Chondrocyte (in vitro differentiated cells): ENCODE data around the gene NAA30. TPM values are rescaled to one million over a fixed set of nuclear protein-coding genes. Genes with fewer than 3 reads are reported as not detected.
A peak's percentile ranks its signal among the peaks of the same experiment; 100 is the strongest.

Source experiments
- DNase-seq: peaks from one replicate; pipeline ENCODE4 v3.0.0; 2021; ENCODE audit warnings: mixed read lengths, low spot score
- H3K27ac Mint-ChIP-seq: one replicate; pipeline ENCODE4 v1.8.0; 2021; ENCODE audit warnings: mild to moderate bottlenecking, moderate library complexity, mixed read lengths; ENCODE audit not compliant: unreplicated experiment
- H3K27me3 Mint-ChIP-seq: 2 replicates; pipeline ENCODE4 v1.8.0; 2021; ENCODE audit warnings: low read depth, mixed read lengths
- H3K36me3 Mint-ChIP-seq: 2 replicates; pipeline ENCODE4 v1.8.0; 2021; ENCODE audit warnings: low read depth, mixed read lengths
- H3K4me1 Mint-ChIP-seq: 2 replicates; pipeline ENCODE4 v1.8.0; 2021; ENCODE audit warnings: low read depth, mild to moderate bottlenecking, mixed read lengths
- H3K4me3 Mint-ChIP-seq: one replicate; pipeline ENCODE4 v1.8.0; 2021; ENCODE audit warnings: mild to moderate bottlenecking, moderate library complexity, mixed read lengths; ENCODE audit not compliant: unreplicated experiment
- H3K9me3 Mint-ChIP-seq: 2 replicates; pipeline ENCODE4 v1.8.0; 2021; ENCODE audit warnings: low read depth, mixed read lengths
- CTCF ChIP-seq: fragments of 200-600 bp; sonication (generic); IDR thresholded peaks from 2 replicates; pipeline ENCODE4 v1.5.0; 2021; ENCODE audit warnings: antibody characterized with exemption, mild to moderate bottlenecking, moderate library complexity
- total RNA-seq: library from RNA; stranded (reverse); gene quantifications from 3 replicates; pipeline ENCODE4 v1.2.1, GENCODE V29; 2021

NAA30 gene
- total RNA-seq, 1 donor from 2014 or later, result 16.9 TPM

- no peak for DNase-seq
- Mint-ChIP-seq H3K27me3 (no peaks in the 10 kb centered on the region), H3K9me3 (no peaks in the 10 kb centered on the region), H3K4me1 (peaks cover 16% of the 10 kb centered on the region), H3K4me3 (no peak overlapping the region), H3K36me3 (peaks cover 12% of the 10 kb centered on the region), H3K27ac (no peak overlapping the region)
- TF ChIP-seq CTCF, result no peak
These were observed 10.4 kb downstream of the NAA30 start for GRCh38 chr14:57400556-57401494.

DNA sequence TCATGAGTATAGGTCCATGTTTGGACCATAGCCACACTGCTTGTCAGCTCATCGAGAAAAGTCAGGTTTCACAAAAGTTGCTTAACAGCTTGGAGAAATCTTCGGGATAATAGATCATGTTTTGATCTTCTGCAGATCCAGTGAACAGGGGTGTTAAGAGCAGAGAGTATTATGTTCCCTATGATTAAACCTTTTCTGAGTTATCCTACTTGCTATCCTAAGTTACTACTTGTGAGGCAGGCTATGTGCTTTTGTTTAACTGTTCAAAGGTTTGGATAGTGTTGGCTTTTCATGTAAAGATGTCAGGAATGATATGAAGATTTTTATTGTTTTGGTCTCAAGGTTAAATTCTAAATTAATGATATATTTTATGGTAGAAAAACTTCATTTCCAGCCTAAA is 11.1 kb downstream of the NAA30 start:
- H3K4me1 Mint-ChIP-seq, result peaks cover 14% of the 10 kb centered on the region
- no peak overlapping the region for H3K27ac Mint-ChIP-seq
- no peak for TF ChIP-seq CTCF
- no peaks in the 10 kb centered on the region for H3K9me3 Mint-ChIP-seq
- H3K27me3 Mint-ChIP-seq, result no peaks in the 10 kb centered on the region
- H3K36me3 Mint-ChIP-seq, result peaks cover 12% of the 10 kb centered on the region
- H3K4me3 Mint-ChIP-seq, result no peak overlapping the region
- DNase-seq, result no peak

- Mint-ChIP-seq H3K4me3 (no peak overlapping the region), H3K27ac (peak overlapping the region; percentile 17)
These were observed 11.9 kb downstream of the NAA30 start for GRCh38 chr14:57402173-57402852.

DNA sequence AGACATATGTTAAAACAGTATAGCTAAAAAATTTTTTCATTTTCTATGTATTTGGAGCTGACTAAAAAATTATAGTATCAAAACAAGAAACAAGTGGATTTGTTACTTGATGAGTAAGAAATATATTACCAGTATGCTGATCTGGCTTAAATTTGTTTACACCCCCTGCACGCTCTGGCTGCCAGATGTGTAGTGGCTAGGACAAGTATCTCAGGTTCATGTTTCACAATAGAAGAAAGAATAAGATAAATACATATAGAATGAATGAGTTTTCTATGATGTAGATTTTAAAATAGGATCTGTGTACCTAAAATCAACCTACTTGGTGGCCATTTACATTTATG is 13.1 kb downstream of the NAA30 start:
- Mint-ChIP-seq H3K4me1 (peaks cover 11% of the 10 kb centered on the region), H3K9me3 (no peaks in the 10 kb centered on the region)
- no peak for TF ChIP-seq CTCF

More at GRCh38 chr14:57402173-57402852, 11.9 kb downstream of the NAA30 start:
- peaks cover 11% of the 10 kb centered on the region for H3K36me3 Mint-ChIP-seq
- H3K9me3 Mint-ChIP-seq, result no peaks in the 10 kb centered on the region
- no peak for TF ChIP-seq CTCF
- no peak for DNase-seq
- H3K4me1 Mint-ChIP-seq, result peaks cover 11% of the 10 kb centered on the region
- no peaks in the 10 kb centered on the region for H3K27me3 Mint-ChIP-seq

DNA sequence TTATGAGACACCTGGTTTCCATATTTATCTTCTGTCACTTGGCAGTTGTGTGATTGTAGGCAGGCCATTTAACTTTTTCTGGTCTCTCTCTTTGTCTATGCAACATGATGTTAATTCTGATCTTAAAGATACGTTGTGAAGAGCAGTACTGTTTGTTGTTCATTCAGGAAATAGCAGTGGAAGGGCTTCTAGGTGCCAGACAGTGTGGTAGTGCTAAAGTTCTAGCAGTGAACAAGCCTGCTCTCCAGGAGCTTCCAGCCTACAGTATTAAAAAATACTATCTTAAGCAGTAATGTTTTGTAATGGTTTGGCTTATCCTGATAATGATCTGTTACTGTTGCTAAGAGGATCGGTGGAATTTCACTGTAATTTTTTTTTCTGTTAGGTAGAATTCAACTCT is 15.2 kb downstream of the NAA30 start:
- peaks cover 13% of the 10 kb centered on the region for H3K36me3 Mint-ChIP-seq
- no peak for DNase-seq
- no peaks in the 10 kb centered on the region for H3K27me3 Mint-ChIP-seq
- no peak overlapping the region for H3K4me3 Mint-ChIP-seq
- H3K4me1 Mint-ChIP-seq, result peaks cover 11% of the 10 kb centered on the region
- H3K9me3 Mint-ChIP-seq, result no peaks in the 10 kb centered on the region
- no peak for TF ChIP-seq CTCF
- H3K27ac Mint-ChIP-seq, result no peak overlapping the region

More for the DNA sequence above, 13.1 kb downstream of the NAA30 start:
- H3K36me3 Mint-ChIP-seq, result peaks cover 14% of the 10 kb centered on the region
- no peaks in the 10 kb centered on the region for H3K27me3 Mint-ChIP-seq
- H3K4me3 Mint-ChIP-seq, result no peak overlapping the region
- no peak overlapping the region for H3K27ac Mint-ChIP-seq
- DNase-seq, result no peak
